Right renal cortex interstitium (tissue), 3 donors: ENCODE measurements around the gene TBC1D16. TPM values are rescaled to one million over a fixed set of nuclear protein-coding genes. Genes with fewer than 3 reads are reported as not detected.

Source experiments
- DNase-seq, 3 donors: peaks; one replicate each; pipeline ENCODE4 v3.0.0-alpha.2; 2013; ENCODE audit warnings: low read depth in 3 of 3, low spot score in 2 of 3
- polyA plus RNA-seq, 3 donors: library from polyadenylated mRNA; unstranded; fragments of 120-200 nt; gene quantifications; one replicate each; pipeline ENCODE4 v1.2.1, GENCODE V29; 2013; ENCODE audit not compliant: insufficient read length in 3 of 3

TBC1D16 gene
- polyA plus RNA-seq, 3 donors = 31.3 to 32.7 (median 31.5) TPM

GRCh38 chr17:79919862-79920720, 115.6 kb downstream of the TBC1D16 start:
- no peak for DNase-seq

DNA sequence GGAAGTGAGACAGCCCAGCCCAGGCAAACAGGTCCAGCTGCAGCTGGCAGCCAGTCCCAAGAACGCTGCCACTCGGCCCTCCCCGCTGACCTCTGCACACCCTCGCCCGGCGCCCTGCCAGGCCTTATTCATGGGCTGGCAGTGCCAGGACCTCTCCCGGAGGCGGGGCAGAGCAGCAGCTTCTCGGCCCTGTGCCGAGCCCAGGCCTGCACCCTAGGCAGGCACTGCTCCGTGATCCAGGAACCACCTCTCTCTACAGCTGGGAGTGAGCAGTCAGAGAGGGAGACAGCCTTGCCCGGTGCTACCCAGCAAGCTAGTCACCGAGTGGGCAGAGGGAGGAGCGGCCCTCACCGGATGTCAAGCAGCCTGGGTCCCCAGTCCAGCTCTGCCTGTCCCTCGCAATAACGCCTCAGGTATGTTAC, 116.5 kb downstream of the TBC1D16 start:
- DNase-seq = no peak

- DNase-seq = no peak
Measured at GRCh38 chr17:79918581-79919163, 117.0 kb downstream of the TBC1D16 start.

- no peak for DNase-seq
Measured at GRCh38 chr17:79917902-79918484, 117.7 kb downstream of the TBC1D16 start.

GRCh38 chr17:79916991-79917901, 118.4 kb downstream of the TBC1D16 start:
- no peak for DNase-seq

GRCh38 chr17:79916506-79916905, 119.2 kb downstream of the TBC1D16 start:
- DNase-seq = no peak

GRCh38 chr17:79915850-79916430, 119.7 kb downstream of the TBC1D16 start:
- DNase-seq = no peak

DNA sequence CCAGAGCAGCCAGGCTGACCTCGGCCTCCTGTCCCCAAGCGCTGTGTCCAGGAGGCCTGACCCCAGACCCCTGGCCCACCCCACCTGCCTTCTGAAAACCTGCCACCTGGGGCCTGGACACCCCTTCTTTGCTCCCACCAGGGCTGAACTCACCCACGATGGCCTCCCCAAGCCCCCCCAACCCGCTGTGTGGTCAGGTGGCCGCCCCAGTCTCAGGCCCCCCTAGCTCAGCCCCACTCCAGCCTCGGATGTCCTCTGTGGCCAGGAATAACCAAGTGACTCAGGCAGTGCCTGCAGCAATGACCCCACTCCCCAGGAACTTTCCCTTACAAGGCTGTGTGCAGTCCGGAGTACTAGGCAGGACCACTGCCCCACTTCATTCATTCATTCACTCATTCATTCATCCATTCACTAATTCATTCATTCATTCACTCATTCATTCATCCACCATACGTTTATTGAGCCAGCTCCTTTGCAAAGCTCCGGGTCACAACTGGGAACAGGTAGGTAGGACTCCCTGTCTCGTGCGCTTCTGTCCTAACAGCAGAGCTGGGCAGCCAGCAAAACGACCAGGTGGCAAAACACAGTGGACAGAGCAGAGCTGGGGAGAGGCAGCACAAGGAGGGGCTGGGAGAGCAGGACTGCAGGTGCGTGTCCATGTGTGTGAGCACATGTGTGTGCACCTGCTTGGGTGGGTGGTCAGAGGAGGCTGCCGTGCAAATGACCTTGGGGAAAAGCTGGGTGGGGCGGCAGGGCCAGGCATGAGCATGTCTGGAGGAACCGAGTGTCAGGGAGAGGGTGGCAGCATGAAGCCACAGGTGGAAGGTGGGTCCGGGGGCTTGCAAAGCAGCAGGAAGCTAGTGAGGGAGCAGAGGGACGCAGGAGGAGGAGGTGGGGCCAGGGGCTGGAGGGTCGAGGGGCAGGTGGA, 120.6 kb downstream of the TBC1D16 start:
- DNase-seq = no peak

DNA sequence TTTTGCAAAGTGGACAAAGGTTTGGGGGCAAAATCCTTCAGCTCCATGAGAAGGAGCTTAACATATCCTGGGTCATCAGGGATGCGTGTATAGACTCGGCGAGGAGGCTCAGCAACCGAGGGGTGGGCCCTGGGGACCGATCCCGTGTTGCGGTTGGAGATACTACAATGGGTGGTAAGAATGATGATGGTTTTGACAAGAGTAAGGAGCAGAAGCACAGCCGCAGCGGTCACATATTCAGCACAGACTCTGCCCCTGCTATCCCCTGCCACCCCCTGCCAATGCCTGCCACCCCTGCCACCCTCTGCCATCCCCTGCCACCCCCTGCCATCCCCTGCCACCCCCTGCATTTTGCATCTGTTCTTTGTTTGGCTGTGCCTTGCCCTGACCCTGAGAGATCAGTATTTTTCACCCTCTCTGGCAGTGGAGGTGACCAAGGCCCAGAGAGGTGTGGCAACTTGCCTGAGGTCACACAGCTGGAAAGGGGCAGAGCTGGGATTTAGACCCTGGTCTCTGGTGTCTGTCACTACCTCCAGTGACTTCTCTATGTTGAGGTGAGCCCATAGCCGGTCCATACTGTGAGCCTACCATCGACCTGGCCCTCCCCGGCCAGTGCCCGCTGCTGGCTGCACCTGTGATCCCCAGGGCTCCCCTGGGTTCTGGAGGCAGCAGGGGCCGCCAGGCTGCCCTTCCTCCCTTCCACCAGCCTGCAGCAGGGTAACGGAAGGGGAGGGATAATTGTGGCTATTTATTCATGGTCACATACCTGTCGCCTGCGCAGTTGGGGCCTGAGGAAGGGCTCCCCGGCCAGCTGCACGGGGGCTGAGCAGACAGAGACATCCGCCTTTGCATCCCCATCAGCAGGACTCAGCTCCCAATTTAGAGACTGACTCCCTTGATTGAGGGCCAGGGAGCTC, 121.5 kb downstream of the TBC1D16 start:
- DNase-seq = no peak

DNA sequence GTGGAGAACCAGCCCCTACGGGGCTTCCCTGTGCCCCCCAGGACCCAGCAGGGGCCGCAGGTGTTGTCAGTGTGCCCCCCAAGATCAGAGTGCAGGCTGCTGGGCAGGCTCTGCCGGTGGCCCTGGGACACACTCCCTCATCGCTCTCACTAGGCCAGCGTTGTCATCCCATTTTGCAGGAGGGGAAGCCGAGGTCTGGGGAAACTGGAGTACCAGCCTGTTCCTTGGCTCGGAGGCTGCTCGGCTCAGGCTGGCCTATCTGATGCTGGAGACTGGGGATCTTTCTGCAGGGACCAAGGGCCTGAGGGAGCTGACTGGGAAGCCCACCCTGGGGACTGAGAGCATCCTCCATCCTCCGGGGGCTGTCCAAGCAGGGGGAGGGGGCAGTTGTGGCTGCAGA, 122.2 kb downstream of the TBC1D16 start:
- DNase-seq = no peak

DNA sequence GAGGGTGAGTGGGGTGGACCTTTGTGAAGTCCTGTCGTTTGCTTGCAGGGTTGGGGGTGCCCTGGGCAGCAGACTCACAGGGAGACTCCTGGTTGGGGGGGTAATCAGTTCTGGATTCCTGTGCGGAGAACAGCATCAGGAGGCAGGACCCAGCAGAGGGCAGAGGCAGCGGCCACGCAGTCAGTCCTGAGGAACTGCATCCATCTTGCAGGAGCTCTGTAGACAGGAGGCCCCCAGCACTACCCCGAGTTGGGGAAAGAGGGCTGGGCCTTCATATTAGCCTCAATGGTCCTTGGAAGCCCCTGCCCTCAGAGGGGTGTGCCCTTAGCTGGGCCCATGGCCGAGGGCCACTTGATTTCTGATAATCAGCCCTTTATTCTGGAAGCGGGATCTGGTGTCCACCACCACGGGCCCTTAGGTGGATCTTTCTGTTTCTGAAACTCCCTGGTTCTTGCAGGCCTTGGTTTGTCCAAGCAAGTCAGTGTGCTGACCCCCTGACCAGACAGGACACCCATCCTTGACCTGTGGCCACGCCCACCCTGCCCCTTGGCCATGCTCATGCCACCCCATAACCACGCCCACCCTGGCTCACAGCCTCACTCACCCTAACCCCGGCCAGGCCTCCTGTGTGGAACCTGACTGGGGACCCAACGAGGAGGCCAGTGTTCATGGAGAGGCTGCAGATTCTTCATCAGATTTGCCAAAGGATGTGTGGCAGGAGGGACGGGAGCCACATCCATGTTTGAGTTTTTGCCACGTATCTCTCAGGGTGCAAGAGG, 122.9 kb downstream of the TBC1D16 start:
- DNase-seq = no peak

GRCh38 chr17:79911430-79912399, 124.0 kb downstream of the TBC1D16 start:
- DNase-seq = no peak

GRCh38 chr17:79910985-79911361, 124.7 kb downstream of the TBC1D16 start:
- DNase-seq = no peak

DNA sequence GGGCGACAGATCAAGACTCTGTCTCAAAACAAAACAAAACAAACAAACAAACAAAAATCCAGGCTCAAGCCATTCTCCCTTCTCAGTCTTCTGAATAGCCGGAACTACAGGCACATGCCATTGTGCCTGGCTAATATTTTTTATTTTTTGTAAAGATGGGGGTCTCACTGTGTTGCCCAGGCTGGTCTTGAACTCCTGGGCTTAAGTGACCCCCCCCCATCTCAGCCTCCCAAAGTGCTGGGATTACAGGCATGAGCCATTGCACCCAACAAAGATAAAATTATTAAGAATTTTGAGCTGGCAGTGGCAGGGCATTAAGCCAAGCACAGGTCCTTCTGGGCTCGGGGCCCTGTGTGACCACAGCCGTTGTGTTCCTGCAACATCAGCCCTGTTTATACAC, 126.6 kb downstream of the TBC1D16 start:
- DNase-seq = no peak

DNA sequence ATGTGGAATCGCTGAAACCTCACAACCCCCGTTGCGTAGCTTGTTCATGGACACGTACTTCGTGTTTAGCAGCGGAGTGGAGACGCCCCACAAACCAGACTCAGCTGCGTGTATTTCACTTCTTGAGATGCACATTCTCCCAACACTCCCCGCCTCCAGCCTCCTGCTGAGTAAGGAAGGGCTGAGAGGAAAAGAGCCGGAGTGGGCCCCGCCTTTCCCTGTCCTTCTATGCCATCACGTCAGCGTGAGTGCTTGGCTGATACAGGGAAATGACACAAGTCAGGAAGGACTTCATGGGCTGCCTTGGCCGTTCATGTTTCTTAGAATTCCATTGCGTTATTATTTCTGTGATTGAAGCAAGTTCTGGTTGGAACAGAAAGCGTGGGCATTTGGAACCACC, 127.8 kb downstream of the TBC1D16 start:
- no peak for DNase-seq

DNA sequence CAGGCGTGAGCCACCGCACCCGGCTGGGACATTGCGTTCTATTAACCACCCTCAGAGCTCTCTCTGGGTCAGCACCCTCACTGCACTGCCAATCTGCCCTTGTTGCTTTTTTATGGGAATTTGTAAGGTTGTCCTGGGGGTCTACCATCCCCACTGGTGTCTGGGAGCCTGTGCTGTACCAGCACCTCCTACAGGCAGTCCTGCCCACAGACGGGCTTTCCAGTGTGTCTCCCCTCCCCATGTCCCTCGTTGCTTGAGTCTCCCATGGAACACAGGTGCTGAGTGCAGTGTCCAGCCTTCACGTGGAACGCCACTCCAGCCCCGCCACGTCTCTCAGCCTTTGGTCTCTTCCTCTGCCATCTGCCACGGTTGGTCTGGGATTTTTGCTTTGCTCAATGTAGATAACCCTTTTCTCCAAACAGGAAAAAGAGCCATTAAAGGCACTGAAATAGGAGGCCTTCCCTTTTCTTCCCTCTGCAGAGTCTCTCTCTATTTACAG, 128.4 kb downstream of the TBC1D16 start:
- no peak for DNase-seq
